KMS-11 (cell line): ENCODE results near the gene DAZAP1.

Experiments
- H2AFZ ChIP-seq: fragments of 200-600 bp; sonication (generic); 2 replicates; pipeline ENCODE4 v1.6.1; 2016; ENCODE audit warnings: antibody characterized with exemption, mixed run types, low read depth
- H3K27ac ChIP-seq: fragments of 200-600 bp; sonication (generic); 2 replicates; pipeline ENCODE4 v1.6.1; 2016; ENCODE audit warnings: mild to moderate bottlenecking, mixed run types
- H3K27me3 ChIP-seq: fragments of 200-600 bp; sonication (generic); 2 replicates; pipeline ENCODE4 v1.6.1; 2017; ENCODE audit warnings: mild to moderate bottlenecking, low read depth, mixed run types, moderate library complexity; ENCODE audit not compliant: insufficient read depth
- H3K36me3 ChIP-seq: fragments of 200-600 bp; sonication (generic); 2 replicates; pipeline ENCODE4 v1.6.1; 2017; ENCODE audit warnings: mild to moderate bottlenecking, mixed run types; ENCODE audit not compliant: insufficient read depth
- H3K4me1 ChIP-seq: fragments of 200-600 bp; sonication (generic); 2 replicates; pipeline ENCODE4 v1.6.1; 2016; ENCODE audit warnings: mild to moderate bottlenecking, low read depth, mixed run types; ENCODE audit not compliant: poor library complexity, severe bottlenecking
- H3K4me2 ChIP-seq: fragments of 200-600 bp; sonication (generic); 2 replicates; pipeline ENCODE4 v1.7.0; 2016; ENCODE audit warnings: mild to moderate bottlenecking, mixed run types
- H3K4me3 ChIP-seq: fragments of 200-600 bp; sonication (generic); IDR thresholded peaks from 2 replicates; pipeline ENCODE4 v1.6.1; 2017; ENCODE audit warnings: low read depth, low read length, mixed read lengths; ENCODE audit not compliant: insufficient read depth
- H3K79me2 ChIP-seq: fragments of 200-600 bp; sonication (generic); 2 replicates; pipeline ENCODE4 v1.6.1; 2016; ENCODE audit warnings: low read depth, mixed run types; ENCODE audit not compliant: insufficient read depth
- H3K9ac ChIP-seq: fragments of 200-600 bp; sonication (generic); 2 replicates; pipeline ENCODE4 v1.6.1; 2016; ENCODE audit warnings: mild to moderate bottlenecking, mixed run types
- H4K20me1 ChIP-seq: fragments of 200-600 bp; sonication (generic); 2 replicates; pipeline ENCODE4 v1.6.1; 2016; ENCODE audit warnings: mild to moderate bottlenecking, mixed run types; ENCODE audit not compliant: insufficient read depth
- CTCF ChIP-seq: fragments of 200-600 bp; sonication (generic); conservative IDR thresholded peaks from 2 replicates; pipeline ENCODE4 v1.6.1; 2017; ENCODE audit warnings: low read depth, mild to moderate bottlenecking, antibody characterized with exemption, low read length, moderate library complexity, mixed read lengths

Gene DAZAP1

GRCh38 chr19:1466461-1467214 is 59.3 kb downstream of the DAZAP1 start:
- Histone ChIP-seq H3K27me3 (peaks cover 9% of the 10 kb centered on the region), H3K4me2 (no peak overlapping the region)

GRCh38 chr19:1467215-1467489 is 59.8 kb downstream of the DAZAP1 start:
- Histone ChIP-seq H3K79me2 (no peaks in the 10 kb centered on the region), H3K4me2 (no peak overlapping the region), H2AFZ (no peak overlapping the region), H3K27ac (no peak overlapping the region), H3K36me3 (no peaks in the 10 kb centered on the region), H3K9ac (no peak overlapping the region), H3K4me1 (peaks cover 9% of the 10 kb centered on the region), H3K4me3 (no peak overlapping the region), H4K20me1 (no peaks in the 10 kb centered on the region), H3K27me3 (peaks cover 13% of the 10 kb centered on the region)
- TF ChIP-seq CTCF = no peak

More at GRCh38 chr19:1466461-1467214, 59.3 kb downstream of the DAZAP1 start:
- Histone ChIP-seq H3K4me1 (peaks cover 9% of the 10 kb centered on the region), H3K27ac (no peak overlapping the region), H3K4me3 (no peak overlapping the region), H3K79me2 (no peaks in the 10 kb centered on the region), H3K9ac (no peak overlapping the region), H4K20me1 (no peaks in the 10 kb centered on the region), H3K36me3 (no peaks in the 10 kb centered on the region), H2AFZ (no peak overlapping the region)
- no peak for TF ChIP-seq CTCF

GRCh38 chr19:1467490-1468273 is 60.3 kb downstream of the DAZAP1 start:
- H3K27me3 ChIP-seq = peaks cover 16% of the 10 kb centered on the region
- no peak for TF ChIP-seq CTCF
- no peak overlapping the region for H3K27ac ChIP-seq
- H3K36me3 ChIP-seq = no peaks in the 10 kb centered on the region
- no peak overlapping the region for H2AFZ ChIP-seq
- H4K20me1 ChIP-seq = no peaks in the 10 kb centered on the region
- H3K9ac ChIP-seq = no peak overlapping the region
- no peaks in the 10 kb centered on the region for H3K79me2 ChIP-seq
- H3K4me1 ChIP-seq = peaks cover 9% of the 10 kb centered on the region
- H3K4me2 ChIP-seq = no peak overlapping the region
- H3K4me3 ChIP-seq = no peak overlapping the region

GRCh38 chr19:1468274-1468820 is 61.0 kb downstream of the DAZAP1 start:
- no peak overlapping the region for H3K4me3 ChIP-seq

More at GRCh38 chr19:1468274-1468820, 61.0 kb downstream of the DAZAP1 start:
- Histone ChIP-seq H3K4me2 (no peak overlapping the region), H3K27ac (no peak overlapping the region), H2AFZ (no peak overlapping the region), H4K20me1 (no peaks in the 10 kb centered on the region), H3K27me3 (peaks cover 16% of the 10 kb centered on the region), H3K79me2 (no peaks in the 10 kb centered on the region), H3K9ac (no peak overlapping the region), H3K36me3 (no peaks in the 10 kb centered on the region), H3K4me1 (peaks cover 9% of the 10 kb centered on the region)
- TF ChIP-seq CTCF = no peak
